ENCODE results near the gene MGAM2.

DNA sequence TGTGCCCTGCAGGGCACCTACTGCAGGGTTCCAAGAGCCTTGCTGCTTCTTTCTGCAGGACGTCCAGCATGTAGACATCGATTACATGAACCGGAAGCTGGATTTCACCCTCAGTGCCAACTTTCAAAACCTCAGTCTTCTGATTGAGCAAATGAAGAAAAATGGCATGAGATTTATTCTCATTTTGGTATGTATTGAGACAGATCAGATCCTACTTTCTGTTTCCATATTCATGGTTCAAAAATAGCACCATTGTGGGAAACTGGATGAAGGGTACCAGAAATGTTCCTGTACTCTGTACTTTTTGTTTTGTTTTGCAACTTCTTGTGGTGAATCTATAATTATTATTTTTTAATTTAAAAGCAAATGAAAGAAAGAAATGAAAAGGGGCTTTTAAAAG, 64.1 kb downstream of the MGAM2 start:
- TF ChIP-seq CTCF (conservative IDR thresholded peaks at IDR 0.05; ENCODE audit: low read depth, low read length) (no peak), EZH2 (IDR thresholded peaks at IDR 0.05; ENCODE audit: borderline replicate concordance, low read depth, low read length, poor library complexity, severe bottlenecking) (no peak)
